GM13976 (cell line): ENCODE measurements around the gene PPBP.
A peak's percentile ranks its signal among the peaks of the same experiment; 100 is the strongest.
"Not testable (repeated sequence)": the region's sequence is repeated elsewhere in the genome, so short reads cannot be mapped to it uniquely, and the experiment has no call there.

Experiments
- DNase-seq: peaks from one replicate; pipeline ENCODE4 v3.0.0; 2012; ENCODE audit warnings: low spot score
- in situ Hi-C: fragments of 300-500 bp; cut with MboI; formaldehyde crosslinking; loops from one replicate; pipeline ENCODE4 v1.12.0; 2022; ENCODE audit warnings: low sequenced_read_pairs, mixed read lengths, inconsistent platforms; ENCODE audit not compliant: unreplicated experiment
- TF ChIP-seq, protein P1 (sequence below): IDR thresholded peaks from 2 replicates; pipeline ENCODE4 v1.5.1; 2012; ENCODE audit warnings: borderline replicate concordance, mild to moderate bottlenecking; ENCODE audit not compliant: insufficient read depth; ENCODE audit errors: extremely low read depth, missing control alignments, control extremely low read depth

The PPBP gene

GRCh38 chr4:73964862-73965611, 23.0 kb downstream of the PPBP start:
- TF ChIP-seq, protein P1, sequence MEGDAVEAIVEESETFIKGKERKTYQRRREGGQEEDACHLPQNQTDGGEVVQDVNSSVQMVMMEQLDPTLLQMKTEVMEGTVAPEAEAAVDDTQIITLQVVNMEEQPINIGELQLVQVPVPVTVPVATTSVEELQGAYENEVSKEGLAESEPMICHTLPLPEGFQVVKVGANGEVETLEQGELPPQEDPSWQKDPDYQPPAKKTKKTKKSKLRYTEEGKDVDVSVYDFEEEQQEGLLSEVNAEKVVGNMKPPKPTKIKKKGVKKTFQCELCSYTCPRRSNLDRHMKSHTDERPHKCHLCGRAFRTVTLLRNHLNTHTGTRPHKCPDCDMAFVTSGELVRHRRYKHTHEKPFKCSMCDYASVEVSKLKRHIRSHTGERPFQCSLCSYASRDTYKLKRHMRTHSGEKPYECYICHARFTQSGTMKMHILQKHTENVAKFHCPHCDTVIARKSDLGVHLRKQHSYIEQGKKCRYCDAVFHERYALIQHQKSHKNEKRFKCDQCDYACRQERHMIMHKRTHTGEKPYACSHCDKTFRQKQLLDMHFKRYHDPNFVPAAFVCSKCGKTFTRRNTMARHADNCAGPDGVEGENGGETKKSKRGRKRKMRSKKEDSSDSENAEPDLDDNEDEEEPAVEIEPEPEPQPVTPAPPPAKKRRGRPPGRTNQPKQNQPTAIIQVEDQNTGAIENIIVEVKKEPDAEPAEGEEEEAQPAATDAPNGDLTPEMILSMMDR = peak; percentile 16
- DNase-seq = no peak
- in situ Hi-C loops = no loop called here

DNA sequence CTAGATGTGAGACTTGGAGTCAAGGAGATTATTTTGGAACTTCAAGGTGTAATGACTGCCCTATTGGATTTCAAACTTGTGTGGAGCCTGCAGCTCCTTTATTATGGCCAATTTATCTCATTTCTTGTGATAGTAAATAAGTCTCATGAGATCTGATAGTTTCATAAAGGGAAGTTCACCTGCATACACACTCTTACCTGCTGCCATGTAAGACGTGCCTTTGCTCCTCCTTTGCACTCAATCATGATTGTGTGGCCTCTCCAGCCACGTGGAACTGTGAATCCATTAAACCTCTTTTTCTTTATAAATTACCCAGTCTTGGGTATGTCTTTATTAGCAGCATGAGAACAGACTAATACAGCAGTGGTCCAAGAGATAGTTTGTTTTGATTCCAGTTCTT, 25.3 kb downstream of the PPBP start:
- in situ Hi-C loops = no loop called here
- DNase-seq = no peak
- TF ChIP-seq, protein P1 = no peak

- DNase-seq, in situ Hi-C loops: not testable (repeated sequence)
Measured at GRCh38 chr4:73959041-73959440, 28.9 kb downstream of the PPBP start.

- TF ChIP-seq, protein P1 = no peak
- in situ Hi-C loops = no loop called here
- DNase-seq = no peak
Measured at GRCh38 chr4:73952352-73952751, 35.6 kb downstream of the PPBP start.

DNA sequence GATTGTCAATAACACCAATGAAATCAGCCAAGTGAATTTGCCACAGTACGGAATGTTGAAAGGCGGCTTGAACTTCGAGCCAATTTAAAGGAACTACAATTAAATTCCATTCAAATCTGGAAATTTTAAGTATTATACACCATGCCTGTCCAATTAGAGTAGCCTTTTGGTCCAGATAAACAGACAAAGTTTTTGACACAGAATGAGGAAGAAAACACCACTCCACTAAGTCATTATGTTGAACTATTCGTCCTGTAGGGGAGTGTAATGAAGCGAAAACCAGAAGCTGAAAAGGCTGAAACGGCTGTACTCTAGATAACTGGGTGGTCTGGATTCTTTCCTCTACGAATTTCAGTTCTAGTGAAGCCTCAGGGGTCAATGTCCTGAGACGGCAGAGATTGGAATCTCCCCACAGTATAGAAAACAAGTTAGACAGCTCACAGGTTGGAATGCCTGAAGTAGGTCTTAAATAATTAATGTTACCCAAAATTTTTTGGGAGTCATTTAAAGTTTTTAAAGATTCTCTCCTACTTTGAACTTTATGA, 37.5 kb downstream of the PPBP start:
- in situ Hi-C loops, DNase-seq: not testable (repeated sequence)

- TF ChIP-seq, protein P1 = no peak
- DNase-seq = no peak
- in situ Hi-C loops = no loop called here
Measured at GRCh38 chr4:73948990-73949706, 38.8 kb downstream of the PPBP start.

DNA sequence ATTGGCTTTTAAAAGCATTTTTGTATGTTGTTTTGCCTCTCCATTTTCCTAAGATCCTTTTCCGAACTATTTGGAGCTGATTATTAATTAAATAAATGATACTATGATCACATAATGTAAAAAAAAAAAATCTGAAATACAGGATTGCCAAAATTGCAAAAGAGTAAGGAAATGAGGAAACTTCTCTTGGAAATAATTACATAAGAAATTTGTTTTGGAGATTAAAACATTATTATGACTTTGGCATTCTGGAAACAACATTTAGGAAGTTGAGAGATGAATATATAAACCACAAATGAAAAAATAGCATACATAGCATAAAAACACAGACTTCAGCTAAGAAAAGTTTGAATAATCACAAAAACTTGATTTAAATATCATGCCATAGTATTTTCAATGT, 39.7 kb downstream of the PPBP start:
- in situ Hi-C loops = no loop called here
- DNase-seq = no peak

More for the DNA sequence above, 39.7 kb downstream of the PPBP start:
- TF ChIP-seq, protein P1 = no peak
